GM18526 (cell line): ENCODE data around the gene NLRP12.

ENCODE experiments used
- POLR2A ChIP-seq: IDR thresholded peaks from 3 replicates; pipeline ENCODE4 v1.6.1; 2011; ENCODE audit not compliant: insufficient read length; ENCODE audit errors: extremely low read depth

Gene NLRP12

DNA sequence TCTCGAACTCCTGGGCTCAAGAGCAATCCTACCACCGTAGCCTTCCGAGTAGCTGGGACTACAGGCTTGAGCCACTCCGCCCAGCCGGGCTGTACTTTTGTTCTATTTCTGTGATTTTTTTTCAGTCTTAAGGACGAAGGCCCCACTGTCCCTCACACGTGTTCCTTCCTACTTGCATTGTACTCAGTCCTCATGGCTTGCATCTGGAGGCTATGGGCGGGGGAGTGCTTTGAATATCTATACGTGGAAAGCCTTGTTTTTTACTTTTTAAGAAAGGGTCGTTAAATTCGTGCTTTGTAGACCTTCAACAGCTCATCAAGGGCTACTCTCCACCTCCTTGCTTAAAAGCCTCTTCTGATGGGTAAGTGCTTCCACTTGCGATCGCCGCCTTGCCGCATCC, 36.8 kb downstream of the NLRP12 start:
- TF ChIP-seq POLR2A, result no peak

- no peak for TF ChIP-seq POLR2A
Observed at GRCh38 chr19:53786744-53787143, 37.4 kb downstream of the NLRP12 start.

- no peak for TF ChIP-seq POLR2A
Observed at GRCh38 chr19:53785196-53785889, 38.8 kb downstream of the NLRP12 start.

- no peak for TF ChIP-seq POLR2A
Observed at GRCh38 chr19:53782698-53783097, 41.4 kb downstream of the NLRP12 start.

GRCh38 chr19:53780506-53780905, 43.6 kb downstream of the NLRP12 start:
- TF ChIP-seq POLR2A, result no peak

DNA sequence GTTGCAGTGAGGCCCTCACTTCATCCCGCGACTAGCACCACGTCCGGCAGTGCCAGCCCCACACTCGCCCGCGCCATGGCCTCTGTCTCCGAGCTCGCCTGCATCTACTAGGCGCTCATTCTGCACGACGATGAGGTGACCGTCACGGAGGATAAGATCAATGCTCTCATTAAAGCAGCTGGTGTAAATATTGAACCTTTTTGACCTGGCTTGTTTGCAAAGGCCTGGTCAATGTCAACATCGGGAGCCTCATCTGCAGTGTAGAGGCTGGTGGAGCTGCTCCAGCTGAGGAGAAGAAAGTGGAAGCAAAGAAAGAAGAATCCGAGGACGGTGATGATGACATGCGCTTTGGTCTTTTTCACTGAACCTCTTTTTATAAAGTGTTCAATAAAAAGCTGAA, 48.6 kb downstream of the NLRP12 start:
- no peak for TF ChIP-seq POLR2A

DNA sequence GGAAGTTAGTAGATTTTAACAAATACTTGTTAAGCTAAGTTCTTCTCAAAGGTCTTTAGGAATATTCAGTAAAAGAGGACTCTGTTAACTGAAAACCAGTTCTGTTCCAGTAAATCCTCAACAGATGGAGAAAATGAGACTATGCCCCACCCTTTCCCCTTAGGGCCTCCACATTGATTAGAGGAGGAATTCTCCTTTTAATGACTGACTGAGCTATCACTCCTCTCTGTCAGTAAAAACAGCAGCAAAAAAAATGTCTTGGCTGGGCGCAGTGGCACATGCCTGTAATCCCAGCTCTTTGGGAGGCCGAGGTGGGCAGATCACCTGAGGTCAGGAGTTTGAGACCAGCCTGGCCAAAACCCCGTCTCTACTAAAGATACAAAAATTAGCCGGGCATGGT, 50.1 kb downstream of the NLRP12 start:
- TF ChIP-seq POLR2A, result no peak

DNA sequence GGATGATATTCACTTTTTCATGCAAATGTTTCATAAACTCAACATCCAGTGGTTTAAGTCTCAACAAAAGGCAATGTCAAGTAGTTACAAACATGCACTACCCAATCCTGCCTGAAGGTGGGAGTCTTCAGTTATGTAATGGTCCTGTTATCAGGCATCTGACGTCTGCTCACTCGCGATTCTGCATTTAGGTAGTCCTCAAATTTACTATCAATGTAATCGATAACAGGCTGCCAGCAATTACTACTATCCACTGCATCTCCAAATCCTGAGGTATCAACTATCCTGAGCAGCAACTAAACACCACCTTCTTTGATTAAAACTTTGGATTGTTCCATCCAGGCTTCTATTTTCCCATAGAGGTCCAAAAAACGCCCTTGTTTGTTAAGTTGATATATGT, 51.2 kb downstream of the NLRP12 start:
- no peak for TF ChIP-seq POLR2A

GRCh38 chr19:53771144-53771543, 53.0 kb downstream of the NLRP12 start:
- no peak for TF ChIP-seq POLR2A

DNA sequence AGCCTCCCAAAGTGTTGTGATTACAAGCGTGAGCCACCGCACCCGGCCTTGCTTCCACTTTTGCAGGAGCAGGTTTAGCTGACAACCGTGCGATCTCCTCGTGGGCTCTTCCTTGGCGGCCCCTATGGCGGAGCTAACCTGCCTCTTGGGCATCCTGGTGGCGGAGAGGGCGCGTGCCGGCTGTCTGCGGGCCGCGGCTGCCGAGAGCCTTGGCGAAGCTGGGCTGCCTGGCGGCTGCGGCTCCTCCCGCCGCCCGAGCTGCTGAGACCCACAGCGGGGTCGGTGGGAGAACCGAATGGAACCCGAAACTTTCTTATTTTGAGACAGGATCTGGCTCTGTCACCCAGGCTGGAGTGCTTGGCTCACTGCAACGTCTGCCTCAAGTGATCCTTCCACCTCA, 55.7 kb downstream of the NLRP12 start:
- no peak for TF ChIP-seq POLR2A
